HepG2 (cell line): Measurements from ENCODE around the gene HELZ2. TPM values are rescaled to one million over a fixed set of nuclear protein-coding genes. Genes with fewer than 3 reads are reported as not detected.

Source experiments
- ATAC-seq: fragments of 200-7000 bp; cut with Tn5 transposase; 3 replicates; pipeline ENCODE4 v1.9.1; 2020; ENCODE audit warnings: mild to moderate bottlenecking, moderate library complexity
- BruUV-seq: library from RNA; stranded (reverse); fragments of 400-500 nt; replicated peaks from 2 replicates; lab custom pipeline; 2021; lab: Mats Ljungman, UMichigan
- CTCF ChIA-PET: fragments of 300-600 bp; formaldehyde crosslinking; extraction: SDS; loops from one replicate; lab custom pipeline; 2021; ENCODE audit warnings: low total read pairs, inconsistent platforms, low intra/inter-chr PET ratio; lab: Yijun Ruan, JAX
- POLR2A ChIA-PET: fragments of 350-600 bp; sonication (Branson Sonifier 250); formaldehyde crosslinking; loops from one replicate; lab custom pipeline; 2020; ENCODE audit warnings: antibody characterized with exemption, inconsistent platforms; lab: Yijun Ruan, JAX
- DNase-seq: peaks from one replicate; pipeline ENCODE4 v3.0.0-alpha.2; 2015; ENCODE audit warnings: low spot score
- FAIRE-seq: peaks from 3 replicates; lab custom pipeline; 2011; peaks lifted over from hg19 to GRCh38; lab: Jason Lieb, UNC
- H2AFZ ChIP-seq: one replicate; pipeline ENCODE4 v1.6.1; 2011; ENCODE audit warnings: low read length, inconsistent platforms
- H3K27ac ChIP-seq: fragments of 300-600 bp; 3 replicates; pipeline ENCODE4 v1.8.0; 2011; ENCODE audit warnings: mixed run types, mild to moderate bottlenecking, mixed read lengths, low read length, inconsistent platforms; ENCODE audit not compliant: insufficient read depth; ENCODE audit errors: extremely low read length
- H3K27me3 ChIP-seq, 2 experiments: fragments of 200-600 bp in 1 of 2; 2 replicates in 1 of 2; 3 replicates in 1 of 2; pipeline versions ENCODE4 v1.6.0 to v1.8.0; 2011; ENCODE audit warnings: low read length in 2 of 2, mild to moderate bottlenecking in 2 of 2, moderate library complexity in 2 of 2, inconsistent platforms in 1 of 2; ENCODE audit not compliant: insufficient read depth in 2 of 2, control insufficient read depth in 1 of 2
- H3K36me3 ChIP-seq, 2 experiments: fragments of 200-600 bp in 1 of 2; replicated peaks in 1 of 2; 2 replicates in 1 of 2; 3 replicates in 1 of 2; pipeline versions ENCODE4 v1.5.1 to v1.8.0; 2011; ENCODE audit warnings: low read length in 2 of 2, inconsistent platforms in 1 of 2; ENCODE audit not compliant: insufficient read depth in 2 of 2, control insufficient read depth in 1 of 2
- H3K4me1 ChIP-seq: 2 replicates; pipeline ENCODE4 v1.5.1; 2012; ENCODE audit warnings: low read length, inconsistent platforms; ENCODE audit not compliant: insufficient read depth
- H3K4me2 ChIP-seq: 2 replicates; pipeline ENCODE4 v1.6.0; 2011; ENCODE audit warnings: low read depth, low read length, inconsistent platforms
- H3K4me3 ChIP-seq, 3 experiments: fragments of 200-600 bp in 1 of 3; sonication (generic), shearing (Covaris generic) in 1 of 3; replicated peaks in 1 of 3; 2 replicates each; pipeline ENCODE4 v1.5.1; 2011 to 2016; ENCODE audit warnings: low read length in 3 of 3, inconsistent platforms in 2 of 3, low read depth in 2 of 3, mild to moderate bottlenecking in 2 of 3, control low read depth in 1 of 3, mixed read lengths in 1 of 3; ENCODE audit not compliant: insufficient read depth in 1 of 3
- H3K79me2 ChIP-seq: one replicate; pipeline ENCODE4 v1.6.1; 2011; ENCODE audit warnings: low read length, inconsistent platforms; ENCODE audit not compliant: insufficient read depth
- H3K9ac ChIP-seq: 2 replicates; pipeline ENCODE4 v1.6.0; 2011; ENCODE audit warnings: mild to moderate bottlenecking, low read depth, low read length, inconsistent platforms; ENCODE audit not compliant: insufficient read depth
- H3K9me3 ChIP-seq: 2 replicates; pipeline ENCODE4 v1.5.1; 2012; ENCODE audit warnings: mild to moderate bottlenecking, low read length
- H4K20me1 ChIP-seq: 2 replicates; pipeline ENCODE4 v1.6.0; 2011; ENCODE audit warnings: inconsistent platforms, mild to moderate bottlenecking, low read length, moderate library complexity; ENCODE audit not compliant: insufficient read depth
- FOXA3 ChIP-seq: IDR thresholded peaks from 2 replicates; pipeline ENCODE4 v1.6.1; 2016; ENCODE audit warnings: missing genetic modification reagents, missing compliant biosample characterization
- MTA1 ChIP-seq: sonication (generic); formaldehyde crosslinking; IDR thresholded peaks from 2 replicates; pipeline ENCODE4 v1.4.0; 2020; ENCODE audit warnings: missing genetic modification reagents, mild to moderate bottlenecking, borderline replicate concordance
- NCOA1 ChIP-seq: sonication (generic); formaldehyde crosslinking; IDR thresholded peaks from 2 replicates; pipeline ENCODE4 v1.9.0; 2021; ENCODE audit warnings: missing genetic modification reagents
- RFXAP ChIP-seq: sonication (generic); formaldehyde crosslinking; IDR thresholded peaks from 2 replicates; pipeline ENCODE4 v1.4.0; 2020; ENCODE audit warnings: missing genetic modification reagents, borderline replicate concordance
- SAP130 ChIP-seq: IDR thresholded peaks from 2 replicates; pipeline ENCODE4 v1.6.1; 2016; ENCODE audit warnings: low read depth
- SIN3A ChIP-seq: IDR thresholded peaks from 2 replicates; pipeline ENCODE4 v1.6.1; 2011; ENCODE audit warnings: low read depth, mild to moderate bottlenecking, control low read depth, low read length, borderline replicate concordance
- SOX13 ChIP-seq, 3 experiments: fragments of 450-650 bp in 1 of 3; sonication (generic) in 1 of 3; formaldehyde crosslinking in 1 of 3; IDR thresholded peaks in 2 of 3; conservative IDR thresholded peaks in 1 of 3; 2 replicates each; pipeline versions ENCODE4 v1.5.0 to v1.6.1; 2016 to 2020; ENCODE audit warnings: antibody characterized with exemption in 1 of 3, mild to moderate bottlenecking in 1 of 3, missing compliant biosample characterization in 1 of 3, missing genetic modification reagents in 1 of 3, moderate library complexity in 1 of 3
- ZBTB33 ChIP-seq: sonication (generic); formaldehyde crosslinking; IDR thresholded peaks from 2 replicates; pipeline ENCODE4 v1.4.0; 2020; ENCODE audit warnings: missing genetic modification reagents
- ZBTB49 ChIP-seq: sonication (generic); formaldehyde crosslinking; IDR thresholded peaks from 2 replicates; pipeline ENCODE4 v1.4.0; 2020; ENCODE audit warnings: missing genetic modification reagents, borderline replicate concordance
- ZFY ChIP-seq: sonication (generic); formaldehyde crosslinking; IDR thresholded peaks from 2 replicates; pipeline ENCODE4 v1.4.0; 2020; ENCODE audit warnings: missing genetic modification reagents
- ZFYVE20 ChIP-seq: sonication (generic); formaldehyde crosslinking; IDR thresholded peaks from 2 replicates; pipeline ENCODE4 v1.8.0; 2023; ENCODE audit warnings: low read depth, mild to moderate bottlenecking, moderate library complexity, missing genetic modification reagents, borderline replicate concordance
- ZNF414 ChIP-seq: sonication (generic); formaldehyde crosslinking; IDR thresholded peaks from 2 replicates; pipeline ENCODE4 v1.5.0; 2020; ENCODE audit warnings: missing genetic modification reagents
- ZNF629 ChIP-seq: sonication (generic); formaldehyde crosslinking; conservative IDR thresholded peaks from 2 replicates; pipeline ENCODE4 v1.5.0; 2020; ENCODE audit warnings: missing genetic modification reagents
- ZNF672 ChIP-seq: sonication (generic); formaldehyde crosslinking; IDR thresholded peaks from 2 replicates; pipeline ENCODE4 v1.8.1; 2022; ENCODE audit warnings: missing genetic modification reagents
- ZNF761 ChIP-seq: sonication (generic); formaldehyde crosslinking; conservative IDR thresholded peaks from 2 replicates; pipeline ENCODE4 v1.4.0; 2020; ENCODE audit warnings: mild to moderate bottlenecking, missing genetic modification reagents
- ZNF782 ChIP-seq: sonication (generic); formaldehyde crosslinking; IDR thresholded peaks from 2 replicates; pipeline ENCODE4 v1.4.0; 2020; ENCODE audit warnings: missing genetic modification reagents, mild to moderate bottlenecking, borderline replicate concordance
- WGBS: methylation state at CpG from one replicate; pipeline ENCODE4 v1.1.6; 2017; ENCODE audit warnings: low lambda C conversion rate; 5-methylcytosine and 5-hydroxymethylcytosine counted together
- in situ Hi-C: cut with HindIII; loops from 2 replicates; pipeline ENCODE4 v1.10.0; 2017; ENCODE audit warnings: low pct_unique_long_range_greater_than_20kb; ENCODE audit not compliant: extremely low pct_ligation_motif_present
- intact Hi-C: fragments of 100-400 bp; cut with micrococcal nuclease; formaldehyde crosslinking; loops from one replicate; pipeline ENCODE4 v1.10.0; 2022; ENCODE audit not compliant: unreplicated experiment
- polyA plus RNA-seq, 8 experiments: library from polyadenylated mRNA; depleted of rRNA in 3 of 8; stranded (reverse) in 7 of 8; unstranded in 1 of 8; fragments of >200 nt; fragmentation: Illumina TruSeq in 4 of 8; extraction: Trizol in 4 of 8; gene quantifications; 2 replicates each; pipeline versions ENCODE4 v1.2.1 to v1.2.3, GENCODE V29; 2011 to 2016; ENCODE audit warnings: low read depth in 4 of 8, missing spikeins in 1 of 8, mixed read lengths in 1 of 8; ENCODE audit not compliant: insufficient read depth in 1 of 8
- total RNA-seq, 5 experiments: library from RNA; depleted of rRNA; stranded (reverse); fragments of >200 nt; fragmentation: Illumina TruSeq; extraction: Trizol; gene quantifications; 2 replicates each; pipeline ENCODE4 v1.2.3, GENCODE V29; 2016; ENCODE audit warnings: low read depth in 1 of 5

HELZ2 gene
- total and polyA plus RNA-seq, 2 of the 13 experiments (the other 11 are each of a cell fraction or from before 2014, with no cell fraction given) = 9.6 to 10.1 TPM

- Histone ChIP-seq H3K36me3 (no peaks in the 10 kb centered on the region), H3K9me3 (no peaks in the 10 kb centered on the region), H3K27me3 (peaks cover 51 to 92% of the 10 kb centered on the region in 2 experiments), H2AFZ (no peak overlapping the region), H3K9ac (no peak overlapping the region), H3K27ac (no peak overlapping the region), H3K79me2 (no peaks in the 10 kb centered on the region), H3K4me2 (peak overlapping the region; percentile 42), H3K4me1 (peaks cover 30% of the 10 kb centered on the region), H3K4me3 (peak overlapping the region in 1 of 3 experiments; percentile 41; a peak in 1 of 6 replicates), H4K20me1 (no peaks in the 10 kb centered on the region; the same call in 1 of the 2 replicates)
- WGBS = 6% methylated on average over 19 of the region's 27 CpGs
- ATAC-seq (peak; percentile 44), DNase-seq (peak; percentile 39), FAIRE-seq (peak; percentile 32)
- in situ Hi-C loops (no loop called here), intact Hi-C loops (no loop called here)
- BruUV-seq = no TSS peak
- ChIA-PET POLR2A (interaction anchor here (0.8 to 1.2 kb wide), 4 partner anchors 8 to 98 kb away, joined by 3 to 4 read pairs (median 4); partner anchors contain the start of gene HELZ2), CTCF (no interaction called here)
- TF ChIP-seq MTA1 (peak; percentile 85), ZNF629 (CRISPR knock-in tag) (no peak), SAP130 (CRISPR knock-in tag) (0 out of 2 replicates have a peak, but pooled peaks have one; percentile 36), FOXA3 (CRISPR knock-in tag) (peak; percentile 43), ZNF782 (CRISPR knock-in tag) (no peak), NCOA1 (no peak), ZFY (CRISPR knock-in tag) (peak; percentile 25; the same call in 1 of the 2 replicates), ZFYVE20 (0 out of 2 replicates have a peak, but pooled peaks have one; percentile 57), SIN3A (0 out of 2 replicates have a peak, but pooled peaks have one; percentile 57), ZBTB33 (CRISPR knock-in tag) (peak; percentile 30; the same call in 1 of the 2 replicates), ZNF414 (0 out of 2 replicates have a peak, but pooled peaks have one; percentile 52), ZNF672 (CRISPR knock-in tag) (no peak), SOX13 (IDR thresholded peaks at IDR 0.05) (no peak), SOX13 (CRISPR knock-in tag; conservative IDR thresholded peaks at IDR 0.05 in 1 of 2, IDR thresholded peaks at IDR 0.05 in 1 of 2) (0 out of 4 replicates have a peak, but pooled peaks of 1 of the 2 experiments have one; percentile 19), ZNF761 (CRISPR knock-in tag) (no peak; the same call in 1 of the 2 replicates), ZBTB49 (no peak), RFXAP (CRISPR knock-in tag) (no peak)
These were observed 29.6 kb downstream of the HELZ2 start for GRCh38 chr20:63544241-63544957.
